Endothelial cell of umbilical vein (primary cell): ENCODE data around the gene CUL5. TPM values are rescaled to one million over a fixed set of nuclear protein-coding genes. Genes with fewer than 3 reads are reported as not detected.
"Not testable (repeated sequence)": the region's sequence is repeated elsewhere in the genome, so short reads cannot be mapped to it uniquely, and the experiment has no call there.

ENCODE experiments used
- BruUV-seq: library from RNA; stranded (reverse); fragments of 400-500 nt; replicated peaks from 2 replicates; lab custom pipeline; 2021; lab: Mats Ljungman, UMichigan
- CTCF ChIA-PET: fragments of 300-600, 350-600 bp; sonication (Branson Sonifier 250); formaldehyde crosslinking; loops from one replicate; lab custom pipeline; 2021; ENCODE audit warnings: antibody characterized with exemption, inconsistent platforms; lab: Charles Lee
- POLR2A ChIA-PET: fragments of 300-600, 350-600 bp; sonication (Branson Sonifier 250); formaldehyde crosslinking; loops from one replicate; lab custom pipeline; 2021; ENCODE audit warnings: antibody characterized with exemption, inconsistent platforms; lab: Charles Lee
- DNase-seq: peaks from one replicate; pipeline ENCODE4 v3.0.0-alpha.2; 2011; ENCODE audit warnings: low read depth, low spot score
- FAIRE-seq: peaks from 2 replicates; lab custom pipeline; 2011; peaks lifted over from hg19 to GRCh38; lab: Jason Lieb, UNC
- H2AFZ ChIP-seq: 2 replicates; pipeline ENCODE4 v1.6.0; 2012; ENCODE audit warnings: low read depth, low read length, control low read depth, inconsistent platforms
- H3K27ac ChIP-seq: 2 replicates; pipeline ENCODE4 v1.5.1; 2011; ENCODE audit warnings: low read depth, mild to moderate bottlenecking, control low read depth, low read length, moderate library complexity; ENCODE audit not compliant: insufficient read depth
- H3K27me3 ChIP-seq, 2 experiments: 2 replicates each; pipeline versions ENCODE4 v1.6.0 to v1.6.1; 2011; ENCODE audit warnings: low read length in 2 of 2, mixed read lengths in 1 of 2; ENCODE audit not compliant: control insufficient read depth in 2 of 2, insufficient read depth in 2 of 2
- H3K36me3 ChIP-seq, 2 experiments: 2 replicates in 1 of 2; 3 replicates in 1 of 2; pipeline ENCODE4 v1.5.1; 2011; ENCODE audit warnings: low read length in 2 of 2, mild to moderate bottlenecking in 1 of 2, moderate library complexity in 1 of 2; ENCODE audit not compliant: control insufficient read depth in 2 of 2, insufficient read depth in 2 of 2; ENCODE audit errors: extremely low read depth in 1 of 2
- H3K4me1 ChIP-seq: 3 replicates; pipeline ENCODE4 v1.5.1; 2011; ENCODE audit warnings: mild to moderate bottlenecking, low read length; ENCODE audit not compliant: control insufficient read depth, insufficient read depth; ENCODE audit errors: extremely low read depth
- H3K4me2 ChIP-seq: 2 replicates; pipeline ENCODE4 v1.6.1; 2011; ENCODE audit warnings: low read length, control low read depth, mixed read lengths; ENCODE audit not compliant: insufficient read depth
- H3K4me3 ChIP-seq, 3 experiments: fragments of 200-600 bp in 1 of 3; sonication (generic), shearing (Covaris generic) in 1 of 3; replicated peaks in 1 of 3; 2 replicates each; pipeline ENCODE4 v1.5.1; 2011 to 2016; ENCODE audit warnings: control low read depth in 3 of 3, low read length in 3 of 3, mild to moderate bottlenecking in 2 of 3, inconsistent platforms in 1 of 3, low read depth in 1 of 3, moderate library complexity in 1 of 3; ENCODE audit not compliant: insufficient read depth in 1 of 3
- H3K79me2 ChIP-seq: 2 replicates; pipeline ENCODE4 v1.6.0; 2012; ENCODE audit warnings: low read length, inconsistent platforms; ENCODE audit not compliant: control insufficient read depth, insufficient read depth
- H3K9ac ChIP-seq: replicated peaks from 2 replicates; pipeline ENCODE3; 2011; ENCODE audit warnings: low read length, control low read depth; ENCODE audit not compliant: insufficient read depth; ENCODE audit errors: extremely low read depth
- H3K9me1 ChIP-seq: replicated peaks from 3 replicates; pipeline ENCODE4 v1.6.0; 2011; ENCODE audit warnings: mild to moderate bottlenecking, low read length; ENCODE audit not compliant: control insufficient read depth, insufficient read depth; ENCODE audit errors: extremely low read depth
- H3K9me3 ChIP-seq: replicated peaks from 2 replicates; pipeline ENCODE4 v1.5.1; 2012; ENCODE audit warnings: low read length, inconsistent platforms; ENCODE audit not compliant: control insufficient read depth, insufficient read depth
- H4K20me1 ChIP-seq: replicated peaks from 2 replicates; pipeline ENCODE3; 2011; ENCODE audit warnings: mild to moderate bottlenecking, low read length; ENCODE audit not compliant: control insufficient read depth, insufficient read depth; ENCODE audit errors: extremely low read depth
- FOS ChIP-seq: IDR thresholded peaks from 2 replicates; pipeline ENCODE4 v1.6.1; 2011; ENCODE audit warnings: mild to moderate bottlenecking, low read length, moderate library complexity, borderline replicate concordance; ENCODE audit not compliant: insufficient read depth
- JUN ChIP-seq: IDR thresholded peaks from 2 replicates; pipeline ENCODE4 v1.6.1; 2011; ENCODE audit warnings: borderline replicate concordance, low read depth; ENCODE audit not compliant: insufficient read length, insufficient read depth
- MYC ChIP-seq: IDR thresholded peaks from one replicate; pipeline ENCODE4 v1.6.1; 2011; ENCODE audit warnings: mild to moderate bottlenecking, low read depth, low read length
- dilution Hi-C: fragments of 300-500 bp; cut with MboI; formaldehyde crosslinking; loops from one replicate; pipeline ENCODE4 v1.15.0; 2019; ENCODE audit warnings: low sequenced_read_pairs; ENCODE audit not compliant: extremely low pct_ligation_motif_present
- intact Hi-C: fragments of 100-400 bp; cut with micrococcal nuclease; formaldehyde crosslinking; loops from one replicate; pipeline ENCODE4 v1.10.0; 2022
- polyA plus RNA-seq, 4 experiments: library from polyadenylated mRNA; depleted of rRNA in 3 of 4; stranded (reverse) in 3 of 4; unstranded in 1 of 4; fragments of >200 nt; gene quantifications; 2 replicates each; pipeline versions ENCODE4 v1.2.1 to v1.2.3, GENCODE V29; 2011 to 2012; ENCODE audit warnings: missing spikeins in 1 of 4
- total RNA-seq: library from RNA; stranded (reverse); gene quantifications from 2 replicates; pipeline ENCODE4 v1.2.3, GENCODE V29; 2021

The CUL5 gene
- total and polyA plus RNA-seq, 2 donors (not counting 3 experiments of a cell fraction or from before 2014, with no cell fraction given), result 9.9 to 36.6 TPM

GRCh38 chr11:108131993-108132392, 123.3 kb downstream of the CUL5 start:
- Histone ChIP-seq H3K36me3 (peaks cover 0 to 4% of the 10 kb centered on the region in 2 experiments), H3K9ac (no peak overlapping the region), H3K27ac (no peak overlapping the region), H3K4me1 (no peaks in the 10 kb centered on the region), H2AFZ (no peak overlapping the region), H3K27me3 (no peaks in the 10 kb centered on the region), H3K9me1 (no peaks in the 10 kb centered on the region), H3K4me3 (no peak overlapping the region), H3K9me3 (no peaks in the 10 kb centered on the region), H3K4me2 (no peak overlapping the region), H3K79me2 (peaks cover 12% of the 10 kb centered on the region), H4K20me1 (no peaks in the 10 kb centered on the region)
- ChIA-PET CTCF (no interaction called here), POLR2A (no interaction called here)
- BruUV-seq, result no TSS peak
- DNase-seq (no peak), FAIRE-seq (no peak)
- no peak for TF ChIP-seq JUN
- no peak for TF ChIP-seq MYC
- TF ChIP-seq FOS, result no peak
- intact Hi-C loops (no loop called here), dilution Hi-C loops (no loop called here)

GRCh38 chr11:108132993-108133538, 124.4 kb downstream of the CUL5 start:
- H3K27me3 ChIP-seq, CTCF ChIA-PET, H3K9ac ChIP-seq, H3K4me1 ChIP-seq, intact Hi-C loops, POLR2A ChIA-PET, H3K36me3 ChIP-seq, H2AFZ ChIP-seq, H3K4me3 ChIP-seq, DNase-seq, H4K20me1 ChIP-seq, BruUV-seq, dilution Hi-C loops, H3K27ac ChIP-seq, H3K79me2 ChIP-seq, H3K9me1 ChIP-seq, H3K4me2 ChIP-seq, H3K9me3 ChIP-seq: not testable (repeated sequence)
- peak; percentile 67 for FAIRE-seq
